Activated effector memory CD4-positive, alpha-beta T cell treated with anti-CD3 and anti-CD28 coated beads, Interleukin-2, amount 50 U/mL, for 16 hours (primary cell): ENCODE results near the gene SLC1A7.
"Not testable (repeated sequence)": the region's sequence is repeated elsewhere in the genome, so short reads cannot be mapped to it uniquely, and the experiment has no call there.

Source experiments
- DNase-seq: peaks from one replicate; pipeline ENCODE4 v3.0.0-alpha.2; 2020

Gene SLC1A7

DNA sequence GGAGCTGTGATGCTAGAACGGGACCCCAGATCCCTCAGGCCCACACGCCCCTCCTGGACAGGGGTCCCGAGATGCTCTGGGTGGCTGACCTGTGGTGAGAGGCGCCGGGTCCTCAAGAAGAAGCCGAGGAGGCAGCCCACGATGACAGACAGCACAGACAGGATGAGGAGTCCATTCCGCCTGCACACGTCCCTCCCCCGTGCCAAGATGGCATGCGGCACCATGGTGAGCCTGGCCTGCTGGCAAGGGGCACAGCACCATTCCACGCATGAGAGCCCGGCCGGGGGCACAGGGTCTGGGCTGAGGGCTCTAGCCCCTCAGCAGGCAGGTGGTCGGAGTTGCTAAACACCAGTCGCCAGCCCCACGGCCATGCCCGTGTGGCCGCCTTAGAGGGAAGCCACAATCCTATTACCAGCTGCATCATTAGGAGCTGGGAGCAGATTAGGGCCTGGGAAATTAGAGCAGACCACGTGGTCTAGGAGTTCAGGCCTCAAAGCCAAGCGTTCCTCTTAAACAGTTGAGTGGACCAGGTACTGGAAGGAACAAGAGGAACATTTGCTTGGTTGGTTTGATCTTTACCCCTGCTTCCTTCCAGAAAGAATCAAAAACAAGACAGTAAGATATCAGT, at the start of gene SLC1A7:
TSS of gene SLC1A7 (minus strand) at position 413 of the 628 bp plus-strand sequence. CDS start at position 224, 189 bp downstream.
- no peak for DNase-seq

DNA sequence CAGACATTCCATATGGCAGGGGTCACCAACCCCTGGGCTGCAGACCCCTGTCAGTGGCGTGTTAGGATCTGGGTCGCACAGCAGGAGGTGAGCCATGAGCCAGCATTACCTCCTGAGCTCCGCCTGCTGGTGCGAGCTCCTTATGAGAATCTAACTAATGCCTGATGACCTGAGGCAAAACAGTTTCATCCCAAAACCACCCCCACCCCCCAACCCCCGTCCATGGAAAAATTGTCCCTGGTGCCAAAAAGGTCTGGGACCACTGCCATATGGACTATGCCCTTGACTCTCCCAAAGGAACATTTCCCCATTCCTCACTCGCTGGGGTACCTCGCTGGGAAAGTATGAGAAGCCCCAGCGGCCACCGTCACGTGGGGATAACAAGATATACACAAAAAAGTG, 47.8 kb upstream of the SLC1A7 start:
- DNase-seq = no peak

DNA sequence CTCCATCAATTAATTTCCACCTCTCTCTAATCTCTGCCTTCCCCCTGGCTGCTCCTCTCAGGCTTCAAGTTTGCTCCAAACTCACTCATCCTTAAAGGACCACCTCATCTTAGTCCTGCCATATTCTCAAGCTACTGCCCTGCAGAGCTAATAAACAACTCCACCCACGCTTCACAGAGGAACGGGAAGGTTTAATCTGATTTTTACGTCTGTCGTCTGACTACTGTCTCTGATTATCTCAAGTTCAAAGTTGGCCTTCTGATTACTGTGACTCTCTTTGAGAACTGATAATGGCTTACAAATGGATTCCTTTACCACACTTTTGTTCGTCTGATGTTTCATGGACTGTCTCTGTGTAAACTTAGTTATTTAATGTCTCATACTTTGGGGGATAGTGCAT, 46.6 kb upstream of the SLC1A7 start:
- DNase-seq = no peak

DNA sequence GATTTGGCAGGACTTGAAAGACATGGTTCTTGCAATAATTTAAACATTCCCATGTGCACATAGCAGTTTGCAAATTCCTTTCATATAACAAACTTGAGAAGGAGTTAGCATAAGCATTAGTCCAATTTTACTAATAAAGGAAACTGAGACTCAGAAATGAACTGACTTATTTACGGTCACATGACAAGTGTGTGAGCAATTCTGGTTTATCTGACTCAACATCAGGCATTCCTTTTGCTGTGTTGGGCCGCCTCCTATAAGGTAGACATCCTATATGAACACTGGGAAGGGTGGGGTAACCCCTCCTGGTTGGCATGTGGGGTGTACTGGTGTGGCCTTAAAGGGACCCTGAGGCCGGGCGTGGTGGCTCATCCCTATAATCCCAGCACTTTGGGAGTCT, 45.7 kb upstream of the SLC1A7 start:
- no peak for DNase-seq

DNA sequence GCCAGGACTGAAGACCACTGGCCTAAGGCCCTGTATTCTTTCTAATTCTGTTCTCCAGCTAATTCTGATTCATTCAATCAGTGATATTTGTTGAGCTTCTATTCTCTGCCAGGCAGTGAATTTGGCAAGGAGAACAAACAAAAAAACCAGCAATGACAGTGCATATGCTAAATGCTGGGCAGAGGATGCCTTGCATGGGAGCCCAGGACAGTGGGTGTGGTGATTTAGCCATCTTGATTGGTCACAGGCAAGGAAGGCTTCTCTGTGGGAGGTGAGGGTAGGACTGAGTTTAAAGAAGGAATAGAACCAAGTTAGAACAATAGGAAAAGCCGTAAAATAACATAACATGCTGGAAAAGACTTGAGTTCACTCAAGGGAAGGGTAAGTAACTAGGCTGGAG, 45.0 kb upstream of the SLC1A7 start:
- no peak for DNase-seq

DNA sequence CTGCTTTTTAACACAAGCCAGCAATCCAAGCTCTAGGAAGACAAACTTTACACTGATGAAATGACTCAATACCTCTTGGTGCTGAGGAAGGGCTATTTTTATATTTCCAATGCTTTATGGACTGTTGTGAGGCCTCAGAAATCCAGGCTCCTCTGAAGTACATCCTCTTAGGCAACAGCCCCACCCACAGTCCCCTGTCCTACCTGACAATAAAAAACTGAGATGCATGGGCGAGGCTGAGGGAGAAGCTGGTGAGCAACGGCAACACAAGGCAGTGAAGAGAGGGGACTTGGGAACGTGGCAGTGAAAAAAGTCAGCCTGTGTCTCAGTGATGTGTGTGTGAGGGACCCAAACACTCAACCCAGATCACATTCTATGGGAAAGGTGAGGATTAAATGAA, 44.1 kb upstream of the SLC1A7 start:
- no peak for DNase-seq

DNA sequence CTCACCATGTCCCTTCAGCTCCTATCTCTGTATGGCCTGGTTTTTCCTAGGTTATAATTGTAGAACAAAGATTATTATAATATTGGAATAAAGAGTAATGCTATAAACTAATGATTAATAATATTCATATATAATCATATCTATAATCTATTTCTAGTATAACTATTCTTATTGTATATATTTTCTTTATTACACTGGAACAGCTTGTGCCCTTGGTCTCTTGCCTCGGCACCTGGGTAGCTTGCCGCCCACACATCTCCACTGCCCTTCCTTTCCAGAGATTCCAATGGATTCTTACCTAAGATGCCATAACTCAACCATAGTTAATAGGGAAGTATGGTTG, 43.5 kb upstream of the SLC1A7 start:
- DNase-seq = not testable (repeated sequence)

DNA sequence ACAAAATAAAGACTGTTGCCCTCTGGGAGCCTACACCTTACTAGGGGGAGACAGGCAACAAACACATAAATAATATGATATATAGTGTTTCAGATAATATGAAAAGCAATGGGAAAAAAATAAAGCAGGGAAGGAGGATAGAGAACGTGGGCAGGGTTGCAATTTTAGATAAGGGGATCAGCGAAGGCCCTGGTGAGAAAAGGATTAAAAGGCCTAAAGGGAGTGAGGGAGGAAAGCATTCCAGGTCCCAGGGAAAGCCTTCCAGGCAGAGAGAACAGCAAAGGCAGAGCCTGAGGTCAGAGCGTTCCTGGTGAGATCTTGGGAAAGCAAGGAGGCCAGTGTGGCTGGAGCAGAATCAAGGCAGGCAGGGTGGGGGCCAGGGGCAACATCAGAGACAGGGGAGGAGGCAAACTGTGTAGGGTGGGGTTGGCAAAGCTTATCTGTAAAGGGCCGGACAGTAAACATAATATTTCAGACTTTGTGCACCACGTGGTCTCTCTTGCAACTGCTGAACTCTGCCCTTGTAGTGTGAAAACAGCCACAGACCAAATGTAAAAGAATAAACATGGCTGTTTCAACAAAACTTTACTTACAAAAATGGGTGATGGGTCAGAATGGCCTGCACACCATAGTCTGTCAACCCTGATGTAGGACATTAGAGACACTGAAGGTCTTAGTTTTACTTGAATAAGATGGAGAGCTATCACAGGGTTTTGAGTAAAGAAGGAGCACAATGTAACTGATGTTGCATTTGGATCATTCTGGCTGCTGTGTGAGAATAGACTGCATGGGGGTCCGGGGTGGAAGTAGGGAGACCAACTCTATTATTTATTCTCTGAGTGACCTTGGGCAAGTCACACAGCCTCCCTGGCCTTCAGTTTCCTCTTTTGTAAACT, 40.9 kb upstream of the SLC1A7 start:
- no peak for DNase-seq

DNA sequence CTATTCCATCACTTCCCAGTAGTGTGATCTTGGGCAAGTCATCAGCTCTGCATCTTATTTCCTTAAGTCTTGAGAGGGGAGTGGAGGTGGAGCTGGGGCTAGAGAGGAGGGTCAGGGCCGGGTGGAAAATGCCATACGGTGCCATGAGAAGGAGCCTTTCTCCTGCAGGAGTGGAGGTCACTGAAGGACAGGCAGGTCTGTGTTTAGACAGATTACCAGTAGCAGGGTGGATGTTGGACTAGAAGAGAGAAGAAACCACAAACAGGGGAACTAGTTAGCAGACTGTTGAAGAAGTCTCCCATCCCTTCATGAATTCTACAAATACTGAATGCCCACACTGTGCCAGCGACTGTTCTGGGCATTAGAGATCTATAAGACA, 40.3 kb upstream of the SLC1A7 start:
- no peak for DNase-seq

DNA sequence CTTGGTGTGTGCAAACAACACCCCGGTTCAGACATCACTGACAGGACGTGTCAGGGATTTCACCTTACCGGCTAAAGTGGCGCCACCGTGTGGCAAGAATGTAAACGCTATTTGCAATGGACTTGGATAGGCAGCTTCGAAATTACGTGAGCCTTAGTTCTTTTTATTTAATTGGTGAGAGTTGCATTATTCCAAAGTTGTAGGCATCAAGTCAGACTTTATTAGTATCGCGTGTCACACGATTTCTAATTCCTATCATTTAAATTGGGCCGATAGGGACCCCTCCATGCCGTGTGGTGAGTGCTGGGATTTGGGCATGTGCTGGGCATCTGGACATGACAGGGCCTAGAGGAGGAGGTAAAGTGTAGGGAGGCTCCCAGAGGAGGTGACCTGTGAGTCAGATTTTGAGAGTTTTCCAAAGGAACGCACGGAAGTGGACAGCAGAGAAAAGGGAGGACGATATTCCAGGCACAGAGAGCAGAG, 39.7 kb upstream of the SLC1A7 start:
- DNase-seq = peak; percentile 93

DNA sequence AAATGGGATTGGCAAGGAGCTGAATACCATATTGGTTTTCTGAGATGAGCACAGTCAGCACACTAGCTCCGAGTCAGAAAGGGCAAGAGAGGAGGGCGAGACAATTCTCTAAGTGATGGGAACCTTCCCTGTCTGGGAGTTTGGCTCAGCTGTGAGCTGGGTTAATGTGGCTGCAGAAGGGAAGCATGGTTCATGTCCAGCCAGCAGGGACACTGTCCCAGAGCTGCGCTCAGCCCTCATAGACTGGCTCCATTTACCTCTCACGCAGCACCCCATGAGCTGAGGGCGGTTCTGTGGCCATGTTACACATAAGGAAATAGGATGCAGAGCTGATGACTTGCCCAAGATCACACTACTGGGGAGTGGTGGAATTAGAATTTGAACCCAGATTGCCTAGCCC, 38.5 kb upstream of the SLC1A7 start:
- no peak for DNase-seq

DNA sequence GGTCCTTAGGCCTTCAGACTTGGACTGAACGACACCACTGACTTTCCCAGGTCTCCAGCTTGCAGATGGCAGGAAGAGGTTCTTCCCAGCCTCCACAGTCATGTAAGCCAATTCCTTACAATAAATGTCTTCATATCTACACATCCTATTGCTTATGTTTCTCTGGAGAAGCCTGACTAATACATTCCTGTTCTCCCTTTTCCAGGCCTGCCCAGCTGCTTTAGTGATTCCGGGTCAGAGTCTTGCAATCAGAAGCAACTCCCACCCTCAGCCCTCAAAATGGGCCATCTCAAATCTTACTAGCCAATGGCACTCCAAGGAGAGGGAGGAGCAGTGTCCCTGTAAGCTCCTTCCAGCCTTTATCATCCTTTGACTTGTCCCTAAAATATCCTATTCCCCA, 37.8 kb upstream of the SLC1A7 start:
- DNase-seq = no peak

DNA sequence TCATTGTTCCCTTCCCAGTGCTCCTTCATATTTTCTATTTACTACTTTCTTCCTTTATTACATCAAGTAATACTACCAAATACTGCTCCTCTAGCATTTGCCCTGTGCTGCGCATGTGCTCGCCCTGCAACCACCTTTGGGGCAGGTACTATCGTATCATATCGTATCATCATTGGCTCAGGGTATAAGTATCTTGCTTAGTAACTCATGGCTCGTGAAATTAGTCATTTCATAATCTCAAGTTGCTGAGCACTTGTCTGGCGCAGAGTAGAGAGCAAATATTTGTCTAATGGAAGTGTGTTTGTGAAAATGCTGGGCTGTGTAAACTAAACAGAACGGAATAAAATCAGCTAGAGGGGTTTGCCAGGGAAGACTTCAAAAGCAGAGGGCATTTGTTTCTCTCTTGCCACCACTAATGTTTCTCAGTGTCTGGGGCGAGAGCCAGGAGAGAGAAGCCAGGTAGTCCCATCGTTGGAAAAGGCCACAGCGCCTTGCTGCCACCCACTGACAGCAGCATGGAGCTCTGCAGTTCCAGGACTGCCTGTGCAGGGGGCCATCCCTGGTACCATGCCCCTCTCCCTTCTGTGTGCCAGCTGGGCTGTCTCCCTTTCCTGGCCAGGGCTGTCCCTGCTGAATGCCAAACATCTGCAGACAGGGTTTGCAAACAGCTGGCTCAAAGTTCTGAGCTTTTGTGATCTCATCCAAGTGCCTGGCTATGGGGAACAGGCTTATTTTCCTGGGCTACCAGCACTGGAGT, 34.2 kb upstream of the SLC1A7 start:
- no peak for DNase-seq

DNA sequence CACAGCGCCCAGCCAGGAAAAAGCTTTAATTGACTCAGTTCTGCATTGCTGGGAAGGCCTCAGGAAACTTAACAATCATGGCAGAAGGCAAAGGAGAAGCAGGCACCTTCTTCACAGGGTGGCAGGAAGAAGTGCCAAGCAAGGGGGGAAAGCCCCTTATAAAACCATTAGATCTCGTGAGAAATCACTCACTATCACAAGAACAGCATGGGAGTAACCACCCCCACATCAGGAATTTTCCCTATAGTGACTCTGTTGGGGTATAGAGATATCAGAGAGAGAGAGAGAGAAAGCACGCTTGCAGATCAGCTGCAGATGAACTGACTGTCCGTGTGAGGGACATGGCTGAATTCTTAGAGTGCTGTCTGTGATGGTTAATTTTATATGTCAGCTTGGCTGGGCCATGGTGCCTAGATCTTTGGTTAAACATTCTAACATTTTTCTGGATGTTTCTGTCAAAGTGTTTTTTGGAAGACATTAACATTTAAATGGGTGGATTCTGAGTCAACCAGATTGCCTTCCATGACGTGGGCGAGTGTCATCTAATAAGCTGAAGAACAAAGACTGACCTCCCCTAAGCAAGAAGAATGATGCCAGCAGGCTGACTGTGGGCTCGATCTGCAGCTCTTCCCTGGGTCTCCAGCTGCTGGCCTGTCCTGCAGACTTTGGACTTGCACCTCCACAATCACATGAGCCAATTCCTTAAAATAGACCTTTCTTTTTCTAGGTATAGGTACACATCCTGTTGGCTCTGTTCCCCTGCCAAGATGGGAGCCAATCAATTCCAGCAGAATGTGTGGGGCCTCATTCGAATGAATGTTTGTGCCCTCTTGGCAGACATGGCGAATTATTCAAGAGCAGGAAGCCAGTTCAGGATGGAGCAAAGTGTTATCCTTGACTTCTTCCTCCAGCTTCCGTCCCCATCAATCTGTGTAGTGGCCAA, 32.8 kb upstream of the SLC1A7 start:
- peak; percentile 28 for DNase-seq

DNA sequence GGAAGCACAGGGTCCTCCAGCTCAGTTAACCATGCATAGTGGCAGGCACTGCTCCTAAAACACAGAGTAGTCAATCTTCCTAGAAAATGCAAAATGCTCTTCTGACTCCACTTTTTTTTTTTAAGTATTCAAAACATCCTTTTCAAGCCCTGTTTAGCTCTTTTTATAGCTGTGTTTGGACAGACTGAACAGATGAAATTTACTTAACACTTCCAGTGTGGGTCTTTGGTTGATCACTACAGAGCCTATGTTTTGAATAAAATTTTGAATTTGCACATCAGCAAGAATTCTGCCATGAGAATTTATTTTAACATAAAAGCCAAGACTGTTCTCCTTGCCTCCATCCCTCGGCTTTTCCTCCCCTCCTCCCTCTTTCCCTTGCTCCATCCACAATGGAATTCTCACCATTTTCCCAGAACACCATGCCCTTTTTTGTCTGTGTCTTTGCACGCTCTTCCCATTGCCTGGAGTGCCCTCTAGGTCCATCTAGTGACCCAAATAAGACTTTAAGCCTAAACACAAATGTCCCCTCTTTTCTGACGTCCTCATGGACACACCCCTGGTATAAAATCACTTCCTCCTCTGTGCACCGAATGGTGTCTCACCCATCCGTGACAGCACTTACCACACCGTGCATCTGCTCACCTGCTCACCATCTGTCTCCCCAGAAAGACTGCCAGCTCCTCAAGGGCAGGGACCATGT, 30.1 kb upstream of the SLC1A7 start:
- DNase-seq = no peak

DNA sequence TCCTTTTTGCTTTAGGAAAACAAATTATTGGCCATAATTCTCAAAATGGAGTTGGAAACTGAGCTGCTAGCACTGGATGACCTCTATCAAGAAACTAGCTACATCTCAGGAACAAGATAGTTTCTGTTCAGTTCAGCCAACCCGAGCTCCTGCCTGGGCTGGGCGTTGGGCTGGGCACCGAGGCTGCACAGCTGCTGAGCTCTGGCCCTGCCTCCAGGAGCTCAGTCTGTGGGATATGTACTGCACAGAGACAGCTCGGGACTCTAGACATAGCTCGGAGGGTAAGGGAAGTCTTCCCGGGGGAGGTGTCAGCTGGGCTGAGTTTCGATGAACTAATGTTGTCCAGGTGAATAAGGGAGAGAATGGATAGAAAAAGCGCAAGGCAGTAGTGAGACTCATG, 24.5 kb upstream of the SLC1A7 start:
- no peak for DNase-seq

DNA sequence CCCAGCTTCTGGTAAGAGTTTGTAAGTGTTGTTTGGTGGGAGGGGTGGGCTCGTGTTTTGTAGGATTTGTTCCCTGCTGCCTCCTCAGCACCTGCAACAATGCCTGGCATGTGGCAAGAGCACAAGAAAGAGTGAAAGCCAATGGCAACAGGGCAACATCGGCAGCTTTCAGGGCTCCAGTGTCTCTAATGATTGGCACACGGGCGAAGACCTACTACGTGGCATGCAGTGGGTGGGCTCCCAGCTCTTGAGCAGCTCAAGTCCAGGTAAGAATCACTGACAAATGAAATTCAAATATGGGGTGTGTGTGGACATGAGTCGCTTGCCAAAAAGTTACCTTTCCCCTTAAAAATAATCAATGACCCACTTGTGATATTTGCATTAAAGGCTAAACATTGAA, 23.9 kb upstream of the SLC1A7 start:
- no peak for DNase-seq

DNA sequence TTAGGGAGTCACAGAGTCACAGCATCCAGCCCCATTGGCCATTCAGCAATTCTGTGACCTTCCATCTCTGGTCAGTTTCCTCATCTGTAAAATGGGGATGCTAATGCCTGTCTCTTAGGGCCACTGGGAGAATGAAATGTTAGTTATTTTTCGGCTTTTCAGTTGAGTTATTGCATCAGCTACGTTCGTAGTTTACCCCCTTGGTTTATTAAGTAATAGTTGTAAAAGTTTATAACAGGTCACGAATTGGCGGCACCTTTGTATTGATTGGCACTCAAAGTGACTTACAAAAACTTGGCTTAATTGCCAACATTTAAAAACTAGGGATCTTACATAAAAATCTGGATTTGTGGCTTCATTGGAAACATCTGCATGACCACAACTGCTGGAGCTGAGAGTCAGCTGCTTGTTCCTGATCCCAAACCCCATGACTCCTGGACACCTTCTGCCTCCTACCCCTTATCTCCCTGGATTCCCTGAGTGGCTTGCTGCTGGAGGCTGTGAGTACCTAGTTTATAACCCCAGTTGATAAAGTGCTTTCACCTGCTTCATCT, 23.0 kb upstream of the SLC1A7 start:
- no peak for DNase-seq

DNA sequence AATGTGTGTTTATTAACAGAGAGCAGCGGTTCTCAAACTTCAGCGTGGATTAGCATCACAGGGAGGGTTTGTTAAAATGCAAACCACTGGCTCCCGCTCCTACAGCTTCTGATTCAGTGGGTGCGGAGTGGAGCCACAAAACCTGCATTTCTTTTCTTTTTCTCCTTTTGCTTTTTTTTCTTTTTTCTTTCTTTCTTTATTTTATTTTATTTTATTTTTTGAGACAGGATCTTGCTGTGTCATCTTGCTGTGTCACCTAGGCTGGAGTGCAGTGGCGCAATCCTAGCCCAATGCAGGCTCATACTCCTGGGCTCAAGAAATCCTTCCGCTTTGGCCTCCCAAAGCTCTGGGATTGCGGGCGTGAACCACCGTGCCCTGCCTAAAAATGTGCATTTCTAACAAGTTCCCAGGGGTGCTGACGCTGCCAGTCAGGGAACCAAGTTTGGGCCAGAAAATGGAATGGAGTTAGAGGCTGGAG, 20.9 kb upstream of the SLC1A7 start:
- no peak for DNase-seq

DNA sequence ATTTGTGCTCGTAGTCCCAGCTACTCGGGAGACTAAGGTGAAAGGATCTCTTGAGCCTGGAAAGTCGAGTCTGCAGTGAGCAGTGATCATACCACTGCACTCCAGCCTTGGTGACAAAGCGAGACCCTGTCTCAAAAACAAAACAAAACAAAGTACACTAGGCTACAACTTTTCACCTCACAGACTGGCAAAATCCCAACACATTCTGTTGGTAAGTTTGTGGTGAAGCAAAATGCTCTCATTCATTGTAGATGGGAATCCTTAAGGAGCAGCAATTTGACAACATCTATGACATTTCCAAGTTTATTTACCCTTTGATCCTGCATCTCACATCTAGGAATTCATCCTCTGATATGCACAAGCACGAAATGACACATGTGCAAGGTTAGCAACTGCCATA, 20.2 kb upstream of the SLC1A7 start:
- no peak for DNase-seq

DNA sequence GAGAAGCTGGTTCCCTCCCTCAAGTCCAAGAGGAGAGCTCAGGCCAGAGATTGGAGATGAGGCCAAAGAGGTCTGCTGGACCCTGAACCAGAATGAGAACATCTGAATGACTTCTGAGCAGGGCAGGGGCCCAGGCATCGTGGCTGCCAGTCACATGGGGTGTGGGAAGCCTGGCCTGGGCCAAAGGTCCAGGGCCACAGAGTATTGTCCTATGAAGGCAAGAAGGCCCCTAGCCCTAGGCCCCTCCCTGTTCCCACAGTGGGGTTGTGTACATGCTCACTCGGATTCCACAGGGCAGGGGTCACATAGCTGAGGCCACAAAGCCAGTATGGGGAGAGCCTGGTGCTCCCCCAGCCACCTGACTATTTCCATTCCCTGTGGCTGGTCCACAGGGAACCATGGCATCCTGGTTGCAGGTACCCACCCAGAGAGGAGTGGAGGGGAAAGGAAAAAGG, 18.5 kb upstream of the SLC1A7 start:
- no peak for DNase-seq
